ENCODE results near the gene TOM1L2.

TOM1L2 gene

DNA sequence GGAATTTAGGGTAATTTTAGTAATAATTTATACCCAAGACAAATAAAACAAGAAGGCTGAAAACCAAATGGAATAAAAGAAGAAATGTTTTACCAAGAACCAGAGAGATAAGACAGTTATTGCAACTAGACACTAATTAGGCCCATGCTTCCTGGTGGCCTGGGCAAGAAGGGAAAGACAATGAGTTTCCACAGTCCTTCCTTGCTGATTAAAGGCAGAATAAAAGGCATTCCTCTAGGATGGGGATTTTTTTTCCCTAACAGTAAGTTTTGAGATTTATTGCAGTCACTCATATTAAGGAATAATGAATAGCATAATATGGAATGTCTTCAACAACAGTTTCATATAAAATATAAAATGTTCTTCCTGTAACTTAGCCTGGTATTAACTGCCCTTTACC lies 41.5 kb downstream of the TOM1L2 start:
- in situ Hi-C loops (cut with MboI; ENCODE audit: low pct_unique_long_range_greater_than_20kb, low sequenced_read_pairs, unreplicated experiment), result no loop called here
- TF ChIP-seq, protein P1, sequence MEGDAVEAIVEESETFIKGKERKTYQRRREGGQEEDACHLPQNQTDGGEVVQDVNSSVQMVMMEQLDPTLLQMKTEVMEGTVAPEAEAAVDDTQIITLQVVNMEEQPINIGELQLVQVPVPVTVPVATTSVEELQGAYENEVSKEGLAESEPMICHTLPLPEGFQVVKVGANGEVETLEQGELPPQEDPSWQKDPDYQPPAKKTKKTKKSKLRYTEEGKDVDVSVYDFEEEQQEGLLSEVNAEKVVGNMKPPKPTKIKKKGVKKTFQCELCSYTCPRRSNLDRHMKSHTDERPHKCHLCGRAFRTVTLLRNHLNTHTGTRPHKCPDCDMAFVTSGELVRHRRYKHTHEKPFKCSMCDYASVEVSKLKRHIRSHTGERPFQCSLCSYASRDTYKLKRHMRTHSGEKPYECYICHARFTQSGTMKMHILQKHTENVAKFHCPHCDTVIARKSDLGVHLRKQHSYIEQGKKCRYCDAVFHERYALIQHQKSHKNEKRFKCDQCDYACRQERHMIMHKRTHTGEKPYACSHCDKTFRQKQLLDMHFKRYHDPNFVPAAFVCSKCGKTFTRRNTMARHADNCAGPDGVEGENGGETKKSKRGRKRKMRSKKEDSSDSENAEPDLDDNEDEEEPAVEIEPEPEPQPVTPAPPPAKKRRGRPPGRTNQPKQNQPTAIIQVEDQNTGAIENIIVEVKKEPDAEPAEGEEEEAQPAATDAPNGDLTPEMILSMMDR (IDR thresholded peaks at IDR 0.05; ENCODE audit: extremely low read depth, insufficient read depth, missing control alignments), result no peak
- DNase-seq (ENCODE audit: low spot score), result no peak

DNA sequence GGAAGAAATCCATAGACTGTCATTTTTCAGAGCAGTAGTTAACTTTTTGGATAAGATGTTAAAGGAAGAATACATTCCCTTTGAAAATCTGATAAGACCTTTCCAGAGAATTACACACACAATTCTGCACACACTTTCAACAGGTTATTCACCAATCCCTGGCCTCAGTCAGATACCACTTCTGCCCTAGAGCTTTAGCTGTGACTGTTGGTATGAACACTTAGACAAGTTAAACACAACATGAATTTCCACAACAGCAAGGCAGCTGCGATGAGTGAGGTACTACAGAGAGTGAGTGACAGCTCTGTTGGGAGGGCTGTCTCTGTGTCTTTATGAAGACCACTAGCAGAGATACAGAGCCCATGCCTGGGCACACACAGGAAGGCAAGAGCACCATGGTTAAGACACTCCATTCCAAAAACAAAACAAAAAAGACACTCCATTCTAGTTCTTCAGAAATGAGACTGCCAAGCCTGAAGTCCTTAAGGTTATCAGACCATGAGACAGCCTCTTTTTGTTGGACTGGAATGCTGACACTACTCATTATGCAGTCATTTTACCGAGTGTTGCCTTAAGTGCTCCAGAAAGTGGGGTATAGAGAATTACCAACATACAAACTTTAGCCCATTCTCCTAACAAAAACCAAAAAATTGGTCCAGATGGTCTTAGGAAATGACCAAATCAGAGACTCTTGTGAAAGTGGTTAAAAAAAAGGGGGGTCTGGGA lies 42.4 kb downstream of the TOM1L2 start:
- in situ Hi-C loops (cut with MboI; ENCODE audit: low pct_unique_long_range_greater_than_20kb, low sequenced_read_pairs, unreplicated experiment), result no loop called here
- no peak for DNase-seq (ENCODE audit: low spot score)
- TF ChIP-seq, protein P1 (IDR thresholded peaks at IDR 0.05; ENCODE audit: extremely low read depth, insufficient read depth, missing control alignments), result no peak

DNA sequence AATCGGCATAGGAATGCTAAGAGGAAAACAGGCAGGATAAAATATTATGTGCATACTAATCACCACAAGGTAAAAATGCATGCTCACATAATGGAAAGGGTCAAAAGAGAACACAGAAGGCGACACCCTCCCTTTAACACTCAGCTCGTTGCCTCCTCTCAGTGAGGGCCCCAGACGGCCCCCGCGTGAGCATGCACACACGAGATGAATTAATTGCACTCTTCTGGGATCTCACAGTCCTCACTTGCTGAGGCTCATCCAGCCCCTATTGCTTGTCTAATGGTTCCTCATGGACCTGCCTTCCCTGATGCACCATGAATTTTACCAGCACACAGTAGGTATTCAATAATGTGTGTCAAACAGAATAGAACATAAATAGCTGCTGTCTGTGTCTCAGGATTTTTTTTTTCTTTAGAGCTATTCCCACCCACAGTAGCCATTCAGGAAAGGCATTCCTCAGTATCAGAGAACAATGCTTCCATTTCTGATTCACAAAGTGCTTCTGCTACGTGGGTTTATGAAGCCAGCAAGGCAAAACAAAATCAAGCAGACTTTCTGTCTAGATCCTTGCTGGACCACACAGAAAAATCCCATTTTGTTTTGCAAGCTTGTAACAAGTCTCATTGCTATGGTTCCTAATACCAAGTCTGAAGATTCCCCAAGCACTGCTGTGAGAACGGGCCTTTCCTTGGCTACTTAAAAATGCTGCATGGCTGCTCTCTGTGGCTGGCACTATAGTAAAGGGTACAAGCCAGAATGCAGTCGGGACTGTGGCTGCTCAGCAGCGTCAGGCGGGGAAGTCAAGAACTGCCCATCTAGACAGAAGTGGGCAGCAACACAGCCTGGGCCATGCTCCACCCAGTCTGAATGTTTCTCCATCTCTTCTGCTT lies 43.6 kb downstream of the TOM1L2 start:
- no peak for DNase-seq (ENCODE audit: low spot score)
- in situ Hi-C loops (cut with MboI; ENCODE audit: low pct_unique_long_range_greater_than_20kb, low sequenced_read_pairs, unreplicated experiment), result no loop called here
- TF ChIP-seq, protein P1 (IDR thresholded peaks at IDR 0.05; ENCODE audit: extremely low read depth, insufficient read depth, missing control alignments), result no peak

DNA sequence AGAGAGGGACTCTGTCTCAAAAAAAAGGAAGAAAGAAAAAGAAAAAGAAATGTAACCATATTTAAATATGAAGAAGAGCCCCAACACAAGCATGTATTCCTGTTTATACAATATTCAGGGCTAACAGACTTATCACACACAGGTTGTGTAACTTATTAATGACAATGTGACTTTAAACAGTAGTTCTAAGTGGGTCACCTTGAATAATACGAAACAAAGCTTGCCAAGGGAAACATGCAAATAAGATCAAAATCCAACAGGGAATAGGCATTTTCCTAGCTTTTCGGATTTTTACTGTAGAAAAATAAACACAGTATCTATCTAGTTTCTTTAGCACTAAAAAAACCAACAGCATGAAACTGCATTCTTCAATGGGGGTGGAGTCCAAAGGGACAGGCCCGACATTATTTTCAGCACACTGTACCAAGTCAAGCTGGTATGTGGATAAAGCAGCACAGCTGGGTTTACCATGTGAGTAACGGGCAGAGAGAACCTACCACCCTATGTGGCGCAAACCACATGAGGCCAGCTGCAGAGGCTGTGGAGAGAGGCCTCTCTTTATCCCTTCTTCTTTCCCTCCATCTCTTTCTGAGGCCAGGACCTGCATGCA lies 45.3 kb downstream of the TOM1L2 start:
- in situ Hi-C loops (cut with MboI; ENCODE audit: low pct_unique_long_range_greater_than_20kb, low sequenced_read_pairs, unreplicated experiment), result no loop called here
- no peak for DNase-seq (ENCODE audit: low spot score)
- TF ChIP-seq, protein P1 (IDR thresholded peaks at IDR 0.05; ENCODE audit: extremely low read depth, insufficient read depth, missing control alignments), result no peak

DNA sequence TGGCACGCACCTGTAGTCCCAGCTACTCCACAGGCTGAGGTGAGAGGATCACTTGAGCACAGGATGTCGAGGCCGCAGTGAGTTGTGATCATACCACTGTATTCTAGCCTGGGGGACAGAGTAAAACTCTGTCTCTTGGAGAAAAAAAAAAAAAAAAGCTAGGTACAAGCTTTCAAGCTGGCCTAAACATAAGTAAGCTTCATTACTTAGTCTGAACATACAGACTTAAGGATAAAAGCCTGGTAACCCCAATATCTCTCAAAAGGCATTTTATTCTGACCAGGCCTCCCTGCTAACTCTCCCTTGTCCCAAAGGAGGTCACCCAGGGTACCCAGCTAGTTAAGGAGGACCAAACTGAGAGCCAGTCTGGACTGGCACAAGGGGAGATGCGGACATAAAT lies 46.2 kb downstream of the TOM1L2 start:
- in situ Hi-C loops (cut with MboI; ENCODE audit: low pct_unique_long_range_greater_than_20kb, low sequenced_read_pairs, unreplicated experiment), result no loop called here
- no peak for DNase-seq (ENCODE audit: low spot score)
- TF ChIP-seq, protein P1 (IDR thresholded peaks at IDR 0.05; ENCODE audit: extremely low read depth, insufficient read depth, missing control alignments), result no peak

GRCh38 chr17:17924857-17925250 lies 47.3 kb downstream of the TOM1L2 start:
- TF ChIP-seq, protein P1 (IDR thresholded peaks at IDR 0.05; ENCODE audit: extremely low read depth, insufficient read depth, missing control alignments), result no peak
- no peak for DNase-seq (ENCODE audit: low spot score)
- in situ Hi-C loops (cut with MboI; ENCODE audit: low pct_unique_long_range_greater_than_20kb, low sequenced_read_pairs, unreplicated experiment), result no loop called here
